WTC11 (cell line): ENCODE data around the gene OR2A12. TPM values are rescaled to one million over a fixed set of nuclear protein-coding genes. Genes with fewer than 3 reads are reported as not detected.

Experiments
- ATAC-seq: fragments of 200-7000 bp; cut with Tn5 transposase; 2 replicates; pipeline ENCODE4 v1.10.0; 2021; ENCODE audit warnings: mild to moderate bottlenecking, moderate library complexity
- CTCF ChIA-PET: fragments of 300-600 bp; sonication (Branson Sonifier 250); formaldehyde crosslinking; loops from one replicate; lab custom pipeline; 2021; ENCODE audit warnings: antibody characterized with exemption; lab: Charles Lee
- POLR2A ChIA-PET: fragments of 350-600 bp; sonication (Branson Sonifier 250); formaldehyde crosslinking; loops from one replicate; lab custom pipeline; 2021; ENCODE audit warnings: antibody characterized with exemption; lab: Charles Lee
- DNase-seq: peaks from one replicate; pipeline ENCODE4 v3.0.0; 2021; ENCODE audit warnings: low spot score
- H3K27ac Mint-ChIP-seq: 2 replicates; pipeline ENCODE4 v1.8.0; 2021; ENCODE audit warnings: mixed read lengths
- H3K27me3 Mint-ChIP-seq: 2 replicates; pipeline ENCODE4 v1.8.0; 2021; ENCODE audit warnings: low read depth, mild to moderate bottlenecking, moderate library complexity, mixed read lengths
- H3K36me3 Mint-ChIP-seq: 2 replicates; pipeline ENCODE4 v1.8.0; 2021; ENCODE audit warnings: mixed read lengths
- H3K4me1 Mint-ChIP-seq: 2 replicates; pipeline ENCODE4 v1.8.0; 2022; ENCODE audit warnings: mixed read lengths
- H3K4me3 Mint-ChIP-seq: 2 replicates; pipeline ENCODE4 v1.8.0; 2021; ENCODE audit warnings: mild to moderate bottlenecking, moderate library complexity, mixed read lengths
- H3K9me3 Mint-ChIP-seq: 2 replicates; pipeline ENCODE4 v1.8.0; 2021; ENCODE audit warnings: mixed read lengths
- AFF4 ChIP-seq: sonication (generic); formaldehyde crosslinking; IDR thresholded peaks from 2 replicates; pipeline ENCODE4 v1.8.1; 2023; ENCODE audit warnings: mild to moderate bottlenecking, missing genetic modification reagents, borderline replicate concordance
- ATF6 ChIP-seq: sonication (generic); formaldehyde crosslinking; IDR thresholded peaks from 2 replicates; pipeline ENCODE4 v1.8.1; 2023; ENCODE audit warnings: mild to moderate bottlenecking, missing genetic modification reagents
- CREB1 ChIP-seq: sonication (generic); formaldehyde crosslinking; IDR thresholded peaks from 2 replicates; pipeline ENCODE4 v1.8.0; 2023; ENCODE audit warnings: mild to moderate bottlenecking, missing genetic modification reagents
- E2F1 ChIP-seq: sonication (generic); formaldehyde crosslinking; IDR thresholded peaks from 2 replicates; pipeline ENCODE4 v1.8.0; 2022; ENCODE audit warnings: mild to moderate bottlenecking, missing genetic modification reagents
- E2F4 ChIP-seq: sonication (generic); formaldehyde crosslinking; IDR thresholded peaks from 2 replicates; pipeline ENCODE4 v1.8.1; 2022; ENCODE audit warnings: low read depth, mild to moderate bottlenecking, moderate library complexity, missing genetic modification reagents, borderline replicate concordance
- EMX1 ChIP-seq: fragments of 250-450 bp; sonication (Bioruptor Pico); IDR thresholded peaks from 2 replicates; pipeline ENCODE4 v1.8.0; 2021; ENCODE audit warnings: mild to moderate bottlenecking
- HMGXB4 ChIP-seq: sonication (generic); formaldehyde crosslinking; IDR thresholded peaks from 2 replicates; pipeline ENCODE4 v1.8.1; 2023; ENCODE audit warnings: mild to moderate bottlenecking, moderate library complexity, missing genetic modification reagents
- KAT7 ChIP-seq: sonication (generic); formaldehyde crosslinking; IDR thresholded peaks from 2 replicates; pipeline ENCODE4 v1.8.1; 2023; ENCODE audit warnings: missing genetic modification reagents, mild to moderate bottlenecking, borderline replicate concordance
- MYBL2 ChIP-seq: sonication (generic); formaldehyde crosslinking; IDR thresholded peaks from 2 replicates; pipeline ENCODE4 v1.8.1; 2023; ENCODE audit warnings: mild to moderate bottlenecking, moderate library complexity, missing genetic modification reagents
- NFATC4 ChIP-seq: fragments of 250-450 bp; sonication (Bioruptor Pico); IDR thresholded peaks from 2 replicates; pipeline ENCODE4 v1.9.0; 2021; ENCODE audit warnings: mild to moderate bottlenecking
- NR1H2 ChIP-seq: sonication (generic); formaldehyde crosslinking; IDR thresholded peaks from 2 replicates; pipeline ENCODE4 v1.9.0; 2021; ENCODE audit warnings: mild to moderate bottlenecking, moderate library complexity, missing genetic modification reagents
- NR2C2 ChIP-seq: sonication (generic); formaldehyde crosslinking; IDR thresholded peaks from 2 replicates; pipeline ENCODE4 v1.8.0; 2022; ENCODE audit warnings: mild to moderate bottlenecking, missing genetic modification reagents
- ZMAT4 ChIP-seq: fragments of 250-450 bp; sonication (Bioruptor Pico); IDR thresholded peaks from 2 replicates; pipeline ENCODE4 v1.9.0; 2021; ENCODE audit warnings: mild to moderate bottlenecking
- ZNF138 ChIP-seq: sonication (generic); formaldehyde crosslinking; conservative IDR thresholded peaks from 2 replicates; pipeline ENCODE4 v1.8.1; 2022; ENCODE audit warnings: mild to moderate bottlenecking, moderate library complexity, missing genetic modification reagents
- ZNF263 ChIP-seq: sonication (generic); formaldehyde crosslinking; IDR thresholded peaks from 2 replicates; pipeline ENCODE4 v1.8.1; 2022; ENCODE audit warnings: low read depth, mild to moderate bottlenecking, moderate library complexity, missing genetic modification reagents
- ZNF423 ChIP-seq: fragments of 250-450 bp; sonication (Bioruptor Pico); IDR thresholded peaks from 2 replicates; pipeline ENCODE4 v2.1.2; 2022; ENCODE audit warnings: mild to moderate bottlenecking, moderate library complexity
- total RNA-seq: library from RNA; stranded (reverse); gene quantifications from 3 replicates; pipeline ENCODE4 v1.2.3, GENCODE V29; 2021

OR2A12 gene
- total RNA-seq, 1 experiment from 2014 or later, result not detected

- no peak for TF ChIP-seq HMGXB4 (CRISPR knock-in tag)
- TF ChIP-seq AFF4, result no peak
- TF ChIP-seq ATF6 (CRISPR knock-in tag), result no peak
- TF ChIP-seq E2F4 (CRISPR knock-in tag), result no peak
- no peak for TF ChIP-seq CREB1 (CRISPR knock-in tag)
- TF ChIP-seq NR2C2 (CRISPR knock-in tag), result no peak
- TF ChIP-seq ZMAT4 (CRISPR knock-in tag), result no peak
- TF ChIP-seq NFATC4 (CRISPR knock-in tag), result no peak
- no peak for TF ChIP-seq E2F1 (CRISPR knock-in tag)
- TF ChIP-seq KAT7 (CRISPR knock-in tag), result no peak
- TF ChIP-seq, all 79 proteins: peak for 0
Measured at GRCh38 chr7:144036302-144036885, 49.7 kb upstream of the OR2A12 start (continued).

GRCh38 chr7:144037414-144038035 is 48.6 kb upstream of the OR2A12 start:
- Mint-ChIP-seq H3K36me3 (no peaks in the 10 kb centered on the region), H3K4me3 (no peak overlapping the region), H3K4me1 (peaks cover 5% of the 10 kb centered on the region; the same call in 1 of the 2 replicates), H3K27ac (no peak overlapping the region), H3K27me3 (no peaks in the 10 kb centered on the region), H3K9me3 (no peaks in the 10 kb centered on the region)
- DNase-seq (no peak), ATAC-seq (no peak)
- CTCF ChIA-PET, result interaction anchor here (1.6 to 1.7 kb wide), 2 partner anchors 26 to 90 kb away, joined by 4 to 6 read pairs; no protein-coding TSS in a partner anchor
- POLR2A ChIA-PET, result no interaction called here
- no peak for TF ChIP-seq EMX1 (CRISPR knock-in tag)
- TF ChIP-seq ZNF423, result no peak
- TF ChIP-seq AFF4, result no peak
- no peak for TF ChIP-seq ZNF263
- no peak for TF ChIP-seq NR1H2 (CRISPR knock-in tag)
- no peak for TF ChIP-seq HMGXB4 (CRISPR knock-in tag)
- TF ChIP-seq MYBL2 (CRISPR knock-in tag), result no peak
- no peak for TF ChIP-seq ZNF138 (CRISPR knock-in tag)
